Lung (tissue), 12 donors: ENCODE results near the gene PXMP2. TPM values are rescaled to one million over a fixed set of nuclear protein-coding genes. Genes with fewer than 3 reads are reported as not detected.

Experiments used
- ATAC-seq: fragments of 200-7000 bp; cut with Tn5 transposase; one replicate; pipeline ENCODE4 v1.9.1; 2020; ENCODE audit warnings: moderate number of reproducible peaks; ENCODE audit not compliant: insufficient read depth, low FRiP score
- DNase-seq, 3 donors: peaks; one replicate each; pipeline ENCODE4 v3.0.0-alpha.2; 2013 to 2017
- H3K27ac ChIP-seq, 2 donors: one replicate each; pipeline ENCODE4 v1.5.1; 2013; ENCODE audit warnings: mild to moderate bottlenecking in 2 of 2, moderate library complexity in 2 of 2, control low read depth in 1 of 2, inconsistent platforms in 1 of 2, low read depth in 1 of 2, low read length in 1 of 2
- H3K27me3 ChIP-seq, 3 donors: one replicate each; pipeline ENCODE4 v1.5.1; 2013; ENCODE audit warnings: low read length in 2 of 3; ENCODE audit not compliant: control insufficient read depth in 3 of 3, insufficient read depth in 3 of 3
- H3K36me3 ChIP-seq, 4 donors: one replicate each; pipeline ENCODE4 v1.5.1; 2013; ENCODE audit warnings: low read length in 4 of 4, mild to moderate bottlenecking in 1 of 4, moderate library complexity in 1 of 4; ENCODE audit not compliant: control insufficient read depth in 4 of 4, insufficient read depth in 4 of 4
- H3K4me1 ChIP-seq, 5 donors: one replicate each; pipeline ENCODE4 v1.5.1; 2013; ENCODE audit warnings: low read length in 5 of 5, mild to moderate bottlenecking in 2 of 5, moderate library complexity in 1 of 5; ENCODE audit not compliant: control insufficient read depth in 5 of 5, insufficient read depth in 5 of 5
- H3K4me3 ChIP-seq: one replicate; pipeline ENCODE4 v1.5.1; 2013; ENCODE audit warnings: mild to moderate bottlenecking, control low read depth, moderate library complexity
- H3K9ac ChIP-seq, 2 donors: one replicate each; pipeline ENCODE4 v1.5.1; 2013; ENCODE audit warnings: low read length in 2 of 2, control low read depth in 1 of 2; ENCODE audit not compliant: insufficient read depth in 1 of 2
- H3K9me3 ChIP-seq, 4 donors: one replicate each; pipeline ENCODE4 v1.5.1; 2013; ENCODE audit warnings: low read length in 3 of 4, mild to moderate bottlenecking in 1 of 4, moderate library complexity in 1 of 4; ENCODE audit not compliant: control insufficient read depth in 4 of 4, insufficient read depth in 3 of 4
- WGBS, 2 donors: extraction: QIAGEN DNeasy Blood & Tissue Kit; methylation state at CpG; one replicate each; pipeline ENCODE4 v1.1.7; 2013; 5-methylcytosine and 5-hydroxymethylcytosine counted together
- polyA plus RNA-seq, 2 donors: library from polyadenylated mRNA; stranded (reverse); fragments of 200-250 nt; gene quantifications; one replicate each; pipeline ENCODE4 v1.2.1, GENCODE V29; 2013
- total RNA-seq, 2 donors: library from RNA; depleted of rRNA in 1 of 2; stranded (reverse); fragments of >200 nt in 1 of 2; gene quantifications; one replicate each; pipeline ENCODE4 v1.2.1, GENCODE V29; 2014 to 2021
- TF ChIP-seq, protein P1 (sequence below): IDR thresholded peaks from 2 replicates; pipeline ENCODE4 v1.5.1; 2012; ENCODE audit warnings: mild to moderate bottlenecking; ENCODE audit errors: control extremely low read depth, extremely low read depth
- donor health status: control.
- donor health status: control.
- donor health status: Bipolar disorder and iron deficiency.
- donor health status: healthy.
- donor health status: DM: yes; HTN: yes; CAD: no.

The PXMP2 gene
- total and polyA plus RNA-seq, 4 donors, result 5.6 to 15.3 (median 13.2) TPM

DNA sequence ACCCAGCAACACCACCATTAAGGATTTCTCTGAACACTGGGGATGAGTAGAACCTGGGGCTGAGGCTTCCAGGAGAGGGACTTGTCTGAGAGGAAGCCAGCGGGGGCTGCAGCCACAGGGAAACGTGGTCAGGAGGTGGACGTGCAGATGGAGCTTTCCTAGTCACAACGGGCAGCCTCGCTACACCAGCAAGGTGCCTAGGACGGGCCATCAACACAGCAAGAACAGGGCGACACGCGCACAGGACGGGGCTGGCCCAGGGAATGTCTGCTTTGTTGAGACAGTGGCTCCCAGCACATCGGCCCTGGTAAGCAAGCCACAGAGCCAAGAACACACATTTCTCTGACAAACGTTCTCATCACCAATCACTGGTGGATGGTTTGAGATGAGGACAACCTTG is 49.0 kb downstream of the PXMP2 start:
- TF ChIP-seq, protein P1, sequence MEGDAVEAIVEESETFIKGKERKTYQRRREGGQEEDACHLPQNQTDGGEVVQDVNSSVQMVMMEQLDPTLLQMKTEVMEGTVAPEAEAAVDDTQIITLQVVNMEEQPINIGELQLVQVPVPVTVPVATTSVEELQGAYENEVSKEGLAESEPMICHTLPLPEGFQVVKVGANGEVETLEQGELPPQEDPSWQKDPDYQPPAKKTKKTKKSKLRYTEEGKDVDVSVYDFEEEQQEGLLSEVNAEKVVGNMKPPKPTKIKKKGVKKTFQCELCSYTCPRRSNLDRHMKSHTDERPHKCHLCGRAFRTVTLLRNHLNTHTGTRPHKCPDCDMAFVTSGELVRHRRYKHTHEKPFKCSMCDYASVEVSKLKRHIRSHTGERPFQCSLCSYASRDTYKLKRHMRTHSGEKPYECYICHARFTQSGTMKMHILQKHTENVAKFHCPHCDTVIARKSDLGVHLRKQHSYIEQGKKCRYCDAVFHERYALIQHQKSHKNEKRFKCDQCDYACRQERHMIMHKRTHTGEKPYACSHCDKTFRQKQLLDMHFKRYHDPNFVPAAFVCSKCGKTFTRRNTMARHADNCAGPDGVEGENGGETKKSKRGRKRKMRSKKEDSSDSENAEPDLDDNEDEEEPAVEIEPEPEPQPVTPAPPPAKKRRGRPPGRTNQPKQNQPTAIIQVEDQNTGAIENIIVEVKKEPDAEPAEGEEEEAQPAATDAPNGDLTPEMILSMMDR, result no peak
- H3K9me3 ChIP-seq, result no peaks in the 10 kb centered on the region
- peaks cover 18 to 69% (median 54%) of the 10 kb centered on the region in 4 donors for H3K36me3 ChIP-seq
- no peak overlapping the region for H3K9ac ChIP-seq
- H3K27ac ChIP-seq, result no peak overlapping the region
- no peaks in the 10 kb centered on the region for H3K4me1 ChIP-seq
- DNase-seq (no peak), ATAC-seq (no peak)
- no peak overlapping the region for H3K4me3 ChIP-seq
- 94 to 96% methylated on average over 12 of the region's 12 CpGs for WGBS, 2 donors
- no peaks in the 10 kb centered on the region for H3K27me3 ChIP-seq

DNA sequence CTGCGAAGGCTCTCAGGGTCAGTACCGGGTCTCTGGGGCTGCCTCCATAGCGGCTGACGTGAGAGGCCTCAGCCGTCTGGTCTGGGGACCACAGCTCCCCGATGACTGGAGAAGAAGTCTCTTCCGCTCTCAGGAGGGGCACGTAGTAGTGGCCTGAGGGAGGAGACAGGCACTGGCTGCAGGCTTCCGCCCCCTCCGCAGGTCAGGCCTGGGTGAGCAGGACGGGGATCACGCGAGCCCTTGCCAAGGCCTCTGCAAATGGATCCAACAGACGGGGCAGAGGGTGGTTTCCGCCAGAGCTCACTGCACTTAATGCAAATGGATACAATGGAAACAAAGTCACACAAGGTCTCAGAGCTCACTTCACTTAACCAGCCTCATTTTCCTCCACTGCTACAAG is 49.5 kb downstream of the PXMP2 start:
- Histone ChIP-seq H3K27me3 (no peaks in the 10 kb centered on the region), H3K9me3 (no peaks in the 10 kb centered on the region), H3K4me3 (no peak overlapping the region), H3K36me3 (peaks cover 21 to 65% (median 52%) of the 10 kb centered on the region in 4 donors), H3K9ac (no peak overlapping the region), H3K27ac (no peak overlapping the region), H3K4me1 (no peaks in the 10 kb centered on the region)
- WGBS, 2 donors, result 96 to 98% methylated on average over 15 of the region's 15 CpGs
- DNase-seq (no peak), ATAC-seq (no peak)
- TF ChIP-seq, protein P1, result no peak

DNA sequence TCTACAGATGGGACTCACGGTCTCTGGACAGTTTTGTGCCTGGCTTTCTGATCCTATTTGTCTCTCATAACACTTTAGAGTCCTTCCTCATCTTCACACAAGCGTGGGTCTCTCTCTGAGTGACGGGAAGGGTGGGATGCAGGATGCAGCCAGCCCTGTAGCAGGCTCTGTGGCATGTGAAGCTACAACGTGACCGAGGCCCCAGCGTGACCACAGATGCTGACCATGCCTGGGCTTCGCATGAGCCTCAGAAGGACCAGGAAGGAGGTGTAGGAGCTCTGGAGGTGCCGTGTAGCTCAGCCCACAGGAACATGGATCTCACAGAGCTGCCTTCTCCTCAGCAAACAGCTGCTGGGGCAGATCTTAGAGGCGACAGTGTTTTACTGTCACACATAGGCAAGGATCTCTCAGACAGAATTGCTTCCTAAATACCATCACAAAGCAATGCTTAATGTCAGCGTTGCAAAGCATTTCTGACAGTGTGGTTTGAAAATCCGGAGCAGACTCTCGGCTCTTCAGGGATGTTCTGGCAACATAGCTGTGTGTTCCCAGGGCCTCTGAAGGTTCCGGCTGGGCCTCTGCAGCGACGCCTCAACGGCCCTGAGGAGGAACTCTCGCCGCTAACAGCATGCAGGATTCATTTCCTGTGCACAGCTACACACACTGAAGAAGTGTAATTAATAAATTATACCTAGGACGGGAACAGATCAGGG is 52.4 kb downstream of the PXMP2 start:
- TF ChIP-seq, protein P1, result no peak
- ATAC-seq (no peak), DNase-seq (peak in 1 of 3 donors; percentile 57)
- no peak overlapping the region for H3K9ac ChIP-seq
- WGBS, 2 donors, result 83 to 88% methylated on average over 19 of the region's 19 CpGs
- H3K36me3 ChIP-seq, result peaks cover 20 to 63% (median 53%) of the 10 kb centered on the region in 4 donors
- no peaks in the 10 kb centered on the region for H3K27me3 ChIP-seq
- no peaks in the 10 kb centered on the region for H3K4me1 ChIP-seq
- no peak overlapping the region for H3K4me3 ChIP-seq
- H3K9me3 ChIP-seq, result no peaks in the 10 kb centered on the region
- H3K27ac ChIP-seq, result no peak overlapping the region

DNA sequence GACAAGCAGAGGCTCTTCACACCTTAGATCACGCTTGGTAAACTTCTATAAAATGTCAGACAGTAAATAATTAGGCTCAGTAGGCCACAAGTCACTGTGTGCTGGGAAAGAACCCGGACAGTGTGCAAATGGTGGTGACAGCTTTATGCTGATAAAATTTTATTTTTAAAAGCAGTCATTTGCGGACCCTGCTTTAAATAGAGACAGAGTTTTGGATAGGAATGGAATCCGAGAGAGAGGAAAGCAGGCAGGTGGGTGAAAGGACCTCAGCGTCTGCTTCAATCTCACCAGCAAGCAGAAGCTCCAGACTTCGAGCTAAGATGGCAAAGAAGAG is 52.9 kb downstream of the PXMP2 start:
- TF ChIP-seq, protein P1, result no peak
- Histone ChIP-seq H3K9me3 (no peaks in the 10 kb centered on the region), H3K36me3 (peaks cover 17 to 62% (median 51%) of the 10 kb centered on the region in 4 donors), H3K4me3 (no peak overlapping the region), H3K27me3 (no peaks in the 10 kb centered on the region), H3K4me1 (no peaks in the 10 kb centered on the region), H3K27ac (no peak overlapping the region), H3K9ac (no peak overlapping the region)
- ATAC-seq, result no peak
- WGBS, 2 donors, result 89 to 94% methylated on average over 6 of the region's 6 CpGs
- DNase-seq, result no peak
